HUES6 (cell line): Measurements from ENCODE around the gene KIF19.

Source experiments
- H3K27ac ChIP-seq: 2 replicates; pipeline ENCODE4 v1.7.0; 2013; ENCODE audit warnings: low read depth, mild to moderate bottlenecking, low read length, inconsistent platforms
- H3K27me3 ChIP-seq: 2 replicates; pipeline ENCODE4 v1.6.1; 2013; ENCODE audit warnings: low read length; ENCODE audit not compliant: control insufficient read depth, insufficient read depth
- H3K36me3 ChIP-seq: 2 replicates; pipeline ENCODE4 v1.6.1; 2013; ENCODE audit warnings: low read length; ENCODE audit not compliant: control insufficient read depth, insufficient read depth
- H3K4me1 ChIP-seq: 2 replicates; pipeline ENCODE4 v1.6.1; 2013; ENCODE audit warnings: low read length; ENCODE audit not compliant: control insufficient read depth, insufficient read depth
- H3K4me3 ChIP-seq: 2 replicates; pipeline ENCODE4 v1.5.1; 2013; ENCODE audit warnings: low read depth, low read length
- H3K9ac ChIP-seq: one replicate; pipeline ENCODE4 v1.6.1; 2013; ENCODE audit warnings: mild to moderate bottlenecking, low read length
- H3K9me3 ChIP-seq: 2 replicates; pipeline ENCODE4 v1.6.1; 2013; ENCODE audit warnings: low read depth, low read length; ENCODE audit not compliant: control insufficient read depth, insufficient read depth

KIF19 gene

GRCh38 chr17:74354123-74354522, 28.1 kb downstream of the KIF19 start:
- H3K9ac ChIP-seq: no peak overlapping the region
- no peaks in the 10 kb centered on the region for H3K36me3 ChIP-seq
- H3K9me3 ChIP-seq: no peaks in the 10 kb centered on the region
- H3K27ac ChIP-seq: no peak overlapping the region
- H3K4me1 ChIP-seq: no peaks in the 10 kb centered on the region
- H3K4me3 ChIP-seq: no peak overlapping the region
- H3K27me3 ChIP-seq: peaks cover 95% of the 10 kb centered on the region

GRCh38 chr17:74354561-74354960, 28.5 kb downstream of the KIF19 start:
- H3K9ac ChIP-seq: no peak overlapping the region
- H3K27me3 ChIP-seq: peaks cover 92% of the 10 kb centered on the region
- H3K9me3 ChIP-seq: no peaks in the 10 kb centered on the region
- H3K4me3 ChIP-seq: no peak overlapping the region
- H3K27ac ChIP-seq: no peak overlapping the region
- no peaks in the 10 kb centered on the region for H3K36me3 ChIP-seq
- no peaks in the 10 kb centered on the region for H3K4me1 ChIP-seq

- Histone ChIP-seq H3K27ac (no peak overlapping the region), H3K36me3 (no peaks in the 10 kb centered on the region), H3K27me3 (peaks cover 94% of the 10 kb centered on the region), H3K4me3 (no peak overlapping the region), H3K9ac (no peak overlapping the region), H3K4me1 (no peaks in the 10 kb centered on the region), H3K9me3 (no peaks in the 10 kb centered on the region)
Observed at GRCh38 chr17:74355065-74355464, 29.0 kb downstream of the KIF19 start.

- Histone ChIP-seq H3K27ac (no peak overlapping the region), H3K27me3 (peaks cover 89% of the 10 kb centered on the region), H3K36me3 (no peaks in the 10 kb centered on the region), H3K9ac (no peak overlapping the region), H3K9me3 (no peaks in the 10 kb centered on the region), H3K4me3 (peak overlapping the region; percentile 60), H3K4me1 (peaks cover 6% of the 10 kb centered on the region)
Observed at GRCh38 chr17:74356646-74357465, 30.8 kb downstream of the KIF19 start.

- H3K27ac ChIP-seq: no peak overlapping the region
- no peaks in the 10 kb centered on the region for H3K9me3 ChIP-seq
- H3K27me3 ChIP-seq: peaks cover 85% of the 10 kb centered on the region
- H3K9ac ChIP-seq: no peak overlapping the region
- H3K36me3 ChIP-seq: no peaks in the 10 kb centered on the region
- peak overlapping the region; percentile 60 for H3K4me3 ChIP-seq
- H3K4me1 ChIP-seq: peaks cover 12% of the 10 kb centered on the region
Observed at GRCh38 chr17:74357466-74357809, 31.4 kb downstream of the KIF19 start.

GRCh38 chr17:74358697-74359096, 32.7 kb downstream of the KIF19 start:
- Histone ChIP-seq H3K4me1 (peaks cover 14% of the 10 kb centered on the region), H3K9ac (no peak overlapping the region), H3K9me3 (no peaks in the 10 kb centered on the region), H3K36me3 (no peaks in the 10 kb centered on the region), H3K27me3 (peaks cover 77% of the 10 kb centered on the region), H3K27ac (no peak overlapping the region), H3K4me3 (no peak overlapping the region)

- no peaks in the 10 kb centered on the region for H3K36me3 ChIP-seq
- H3K4me1 ChIP-seq: peaks cover 14% of the 10 kb centered on the region
- H3K27me3 ChIP-seq: peaks cover 65% of the 10 kb centered on the region
- no peak overlapping the region for H3K27ac ChIP-seq
- H3K9ac ChIP-seq: no peak overlapping the region
- H3K4me3 ChIP-seq: no peak overlapping the region
- no peaks in the 10 kb centered on the region for H3K9me3 ChIP-seq
Observed at GRCh38 chr17:74359916-74360315, 33.9 kb downstream of the KIF19 start.

GRCh38 chr17:74360899-74361229, 34.8 kb downstream of the KIF19 start:
- peaks cover 14% of the 10 kb centered on the region for H3K4me1 ChIP-seq
- H3K9ac ChIP-seq: no peak overlapping the region
- no peak overlapping the region for H3K27ac ChIP-seq

GRCh38 chr17:74361230-74362068, 35.4 kb downstream of the KIF19 start, which contains the start of gene BTBD17:
Gene BTBD17, minus strand, starts transcription at chr17:74361868. Its CDS starts 49 bp downstream, at chr17:74361819.
- H3K9ac ChIP-seq: no peak within 1 kb of the TSS
- peak within 1 kb of the TSS; percentile 33; the same call in 1 of the 2 replicates for H3K4me3 ChIP-seq
- peaks cover 50% of the 10 kb centered on the region for H3K27me3 ChIP-seq

More at GRCh38 chr17:74360899-74361229, 34.8 kb downstream of the KIF19 start:
- H3K9me3 ChIP-seq: no peaks in the 10 kb centered on the region
- H3K36me3 ChIP-seq: no peaks in the 10 kb centered on the region
- peaks cover 56% of the 10 kb centered on the region for H3K27me3 ChIP-seq
- no peak overlapping the region for H3K4me3 ChIP-seq

GRCh38 chr17:74362069-74362405, 36.0 kb downstream of the KIF19 start:
- Histone ChIP-seq H3K4me1 (peaks cover 14% of the 10 kb centered on the region), H3K36me3 (no peaks in the 10 kb centered on the region), H3K9ac (no peak overlapping the region), H3K4me3 (no peak overlapping the region), H3K27me3 (peaks cover 44% of the 10 kb centered on the region), H3K9me3 (no peaks in the 10 kb centered on the region), H3K27ac (no peak overlapping the region)

More at GRCh38 chr17:74361230-74362068, 35.4 kb downstream of the KIF19 start, which contains the start of gene BTBD17:
- Histone ChIP-seq H3K27ac (no peak within 1 kb of the TSS), H3K9me3 (no peaks in the 10 kb centered on the region), H3K36me3 (no peaks in the 10 kb centered on the region), H3K4me1 (peaks cover 14% of the 10 kb centered on the region)
